ENCODE results near the gene LOXL4.

LOXL4 gene

GRCh38 chr10:98293550-98294269, 25.7 kb upstream of the LOXL4 start:
- DNase-seq: no peak

GRCh38 chr10:98292971-98293370, 25.0 kb upstream of the LOXL4 start:
- no peak for DNase-seq

- no peak for DNase-seq
These were observed 21.8 kb upstream of the LOXL4 start for GRCh38 chr10:98289802-98290209.

- no peak for DNase-seq
These were observed 19.3 kb upstream of the LOXL4 start for GRCh38 chr10:98287321-98287720.

- DNase-seq: no peak
These were observed 18.4 kb upstream of the LOXL4 start for GRCh38 chr10:98286419-98286818.

- DNase-seq: no peak
These were observed 17.4 kb upstream of the LOXL4 start for GRCh38 chr10:98285416-98285815.

GRCh38 chr10:98276311-98276710, 8.3 kb upstream of the LOXL4 start:
- no peak for DNase-seq

GRCh38 chr10:98274562-98274961, 6.6 kb upstream of the LOXL4 start:
- no peak for DNase-seq

- DNase-seq: no peak
These were observed 5.3 kb upstream of the LOXL4 start for GRCh38 chr10:98273057-98273850.

GRCh38 chr10:98272656-98273055, 4.7 kb upstream of the LOXL4 start:
- no peak for DNase-seq

GRCh38 chr10:98272245-98272644, 4.3 kb upstream of the LOXL4 start:
- no peak for DNase-seq

GRCh38 chr10:98270786-98271185, 2.8 kb upstream of the LOXL4 start:
- DNase-seq: no peak

GRCh38 chr10:98270073-98270740, 2.2 kb upstream of the LOXL4 start:
- no peak for DNase-seq

- no peak for DNase-seq
These were observed 1.5 kb upstream of the LOXL4 start for GRCh38 chr10:98269435-98269912.

- no peak for DNase-seq
These were observed 869 bp upstream of the LOXL4 start for GRCh38 chr10:98268694-98269431.

- no peak for DNase-seq
These were observed 713 bp downstream of the LOXL4 start for GRCh38 chr10:98267069-98267893.

GRCh38 chr10:98266647-98267046, 1.3 kb downstream of the LOXL4 start:
- no peak for DNase-seq

- no peak for DNase-seq
These were observed 2.3 kb downstream of the LOXL4 start for GRCh38 chr10:98265403-98266378.

- DNase-seq: no peak
These were observed 3.5 kb downstream of the LOXL4 start for GRCh38 chr10:98264378-98265065.

- no peak for DNase-seq
These were observed 4.9 kb downstream of the LOXL4 start for GRCh38 chr10:98263088-98263487.

All from CD4-positive, alpha-beta T cell treated with Interleukin-17A for 1 hour (primary cell).